Effector memory CD8-positive, alpha-beta T cell (primary cell): ENCODE results near the gene HAVCR2.

ENCODE experiments used
- ATAC-seq: fragments of 150-1000 bp; cut with Tn5 transposase; replicated peaks from 2 replicates; pipeline ENCODE4 v1.10.0; 2021; ENCODE audit warnings: mild to moderate bottlenecking, moderate library complexity
- DNase-seq, 3 experiments: peaks; one replicate each; pipeline ENCODE4 v3.0.0; 2021
- H3K27ac Mint-ChIP-seq, 2 donors: one replicate each; pipeline ENCODE4 v1.8.0; 2022; ENCODE audit warnings: mild to moderate bottlenecking in 2 of 2, mixed read lengths in 2 of 2, moderate library complexity in 2 of 2
- H3K27me3 Mint-ChIP-seq, 2 donors: one replicate each; pipeline ENCODE4 v1.8.0; 2022; ENCODE audit warnings: mixed read lengths in 2 of 2
- H3K36me3 Mint-ChIP-seq: one replicate; pipeline ENCODE4 v1.8.0; 2022; ENCODE audit warnings: mild to moderate bottlenecking, moderate library complexity, mixed read lengths; ENCODE audit not compliant: insufficient read depth
- H3K4me1 Mint-ChIP-seq, 2 donors: one replicate each; pipeline ENCODE4 v1.8.0; 2022; ENCODE audit warnings: low read depth in 2 of 2, mixed read lengths in 2 of 2
- H3K4me3 Mint-ChIP-seq, 2 donors: one replicate each; pipeline ENCODE4 v1.8.0; 2022; ENCODE audit warnings: mild to moderate bottlenecking in 2 of 2, mixed read lengths in 2 of 2, moderate library complexity in 2 of 2
- H3K9me3 Mint-ChIP-seq, 2 donors: one replicate each; pipeline ENCODE4 v1.8.0; 2022; ENCODE audit warnings: mixed read lengths in 2 of 2

HAVCR2 gene

GRCh38 chr5:157116483-157116954, 7.7 kb upstream of the HAVCR2 start:
- H3K27ac Mint-ChIP-seq: no peak overlapping the region
- peak; percentile 19 for ATAC-seq
- peaks cover 0 to 6% of the 10 kb centered on the region in 2 donors for H3K9me3 Mint-ChIP-seq
- H3K36me3 Mint-ChIP-seq: no peaks in the 10 kb centered on the region
- peaks cover 7 to 12% of the 10 kb centered on the region in 2 donors for H3K4me1 Mint-ChIP-seq
- H3K27me3 Mint-ChIP-seq: no peaks in the 10 kb centered on the region
- H3K4me3 Mint-ChIP-seq: peak overlapping the region in 1 of 2 donors; percentile 6
- DNase-seq: no peak

GRCh38 chr5:157115502-157115901, 6.7 kb upstream of the HAVCR2 start:
- Mint-ChIP-seq H3K4me1 (peaks cover 7 to 12% of the 10 kb centered on the region in 2 donors), H3K27ac (no peak overlapping the region), H3K27me3 (no peaks in the 10 kb centered on the region), H3K4me3 (no peak overlapping the region), H3K9me3 (no peaks in the 10 kb centered on the region), H3K36me3 (no peaks in the 10 kb centered on the region)
- DNase-seq (no peak), ATAC-seq (no peak)

- Mint-ChIP-seq H3K27me3 (no peaks in the 10 kb centered on the region), H3K9me3 (no peaks in the 10 kb centered on the region), H3K36me3 (no peaks in the 10 kb centered on the region), H3K4me3 (no peak overlapping the region), H3K4me1 (peaks cover 7 to 14% of the 10 kb centered on the region in 2 donors), H3K27ac (no peak overlapping the region)
- ATAC-seq (no peak), DNase-seq (no peak)
Measured at GRCh38 chr5:157115012-157115411, 6.2 kb upstream of the HAVCR2 start.

GRCh38 chr5:157113002-157113401, 4.2 kb upstream of the HAVCR2 start:
- Mint-ChIP-seq H3K9me3 (no peaks in the 10 kb centered on the region), H3K4me3 (no peak overlapping the region), H3K27ac (no peak overlapping the region)

GRCh38 chr5:157109744-157110143, 900 bp upstream of the HAVCR2 start:
- Mint-ChIP-seq H3K27me3 (no peaks in the 10 kb centered on the region), H3K4me3 (peak overlapping the region; percentile 75 to 81), H3K27ac (peak overlapping the region; percentile 78 to 96), H3K9me3 (no peaks in the 10 kb centered on the region), H3K4me1 (peaks cover 18 to 25% of the 10 kb centered on the region in 2 donors), H3K36me3 (peaks cover 3% of the 10 kb centered on the region)
- peak; percentile 2 to 4 (median 3) for DNase-seq
- peak; percentile 64 for ATAC-seq

More at GRCh38 chr5:157113002-157113401, 4.2 kb upstream of the HAVCR2 start:
- DNase-seq (no peak), ATAC-seq (no peak)
- Mint-ChIP-seq H3K36me3 (peaks cover 3% of the 10 kb centered on the region), H3K27me3 (no peaks in the 10 kb centered on the region), H3K4me1 (peaks cover 20 to 33% of the 10 kb centered on the region in 2 donors)

- peaks cover 3% of the 10 kb centered on the region for H3K36me3 Mint-ChIP-seq
- peaks cover 16 to 21% of the 10 kb centered on the region in 2 donors for H3K4me1 Mint-ChIP-seq
- ATAC-seq (no peak), DNase-seq (no peak)
- H3K4me3 Mint-ChIP-seq: no peak overlapping the region
- H3K27me3 Mint-ChIP-seq: no peaks in the 10 kb centered on the region
- peak overlapping the region; percentile 59 to 96 for H3K27ac Mint-ChIP-seq
- H3K9me3 Mint-ChIP-seq: no peaks in the 10 kb centered on the region
Measured at GRCh38 chr5:157107508-157107907, 1.3 kb downstream of the HAVCR2 start.

GRCh38 chr5:157106630-157107461, 2.0 kb downstream of the HAVCR2 start:
- no peak for ATAC-seq
- Mint-ChIP-seq H3K36me3 (peaks cover 3% of the 10 kb centered on the region), H3K27ac (peak overlapping the region in 1 of 2 donors; percentile 59), H3K27me3 (no peaks in the 10 kb centered on the region), H3K4me3 (no peak overlapping the region), H3K9me3 (no peaks in the 10 kb centered on the region), H3K4me1 (peaks cover 16 to 21% of the 10 kb centered on the region in 2 donors)
- no peak for DNase-seq

GRCh38 chr5:157100140-157100679, 8.6 kb downstream of the HAVCR2 start:
- ATAC-seq: no peak
- no peak overlapping the region for H3K4me3 Mint-ChIP-seq
- no peaks in the 10 kb centered on the region for H3K4me1 Mint-ChIP-seq
- no peak for DNase-seq
- H3K27me3 Mint-ChIP-seq: no peaks in the 10 kb centered on the region
- no peak overlapping the region for H3K27ac Mint-ChIP-seq
- no peaks in the 10 kb centered on the region for H3K36me3 Mint-ChIP-seq
- H3K9me3 Mint-ChIP-seq: no peaks in the 10 kb centered on the region

- Mint-ChIP-seq H3K4me3 (no peak overlapping the region), H3K27ac (no peak overlapping the region), H3K9me3 (no peaks in the 10 kb centered on the region), H3K36me3 (peaks cover 4% of the 10 kb centered on the region), H3K27me3 (no peaks in the 10 kb centered on the region), H3K4me1 (no peaks in the 10 kb centered on the region)
- DNase-seq (no peak), ATAC-seq (no peak)
Measured at GRCh38 chr5:157088342-157088990, 20.4 kb downstream of the HAVCR2 start.

GRCh38 chr5:157086751-157087359, 22.0 kb downstream of the HAVCR2 start:
- Mint-ChIP-seq H3K4me3 (no peak overlapping the region), H3K4me1 (no peaks in the 10 kb centered on the region), H3K27me3 (no peaks in the 10 kb centered on the region), H3K27ac (no peak overlapping the region), H3K36me3 (peaks cover 4% of the 10 kb centered on the region), H3K9me3 (no peaks in the 10 kb centered on the region)
- no peak for DNase-seq
- no peak for ATAC-seq

- H3K36me3 Mint-ChIP-seq: peaks cover 4% of the 10 kb centered on the region
- H3K4me1 Mint-ChIP-seq: no peaks in the 10 kb centered on the region
- no peak overlapping the region for H3K4me3 Mint-ChIP-seq
- no peak for ATAC-seq
- no peak for DNase-seq
- H3K9me3 Mint-ChIP-seq: no peaks in the 10 kb centered on the region
- H3K27ac Mint-ChIP-seq: no peak overlapping the region
- no peaks in the 10 kb centered on the region for H3K27me3 Mint-ChIP-seq
Measured at GRCh38 chr5:157085930-157086329, 22.9 kb downstream of the HAVCR2 start.

GRCh38 chr5:157080286-157080685, 28.6 kb downstream of the HAVCR2 start:
- Mint-ChIP-seq H3K4me3 (no peak overlapping the region), H3K9me3 (no peaks in the 10 kb centered on the region), H3K27me3 (no peaks in the 10 kb centered on the region), H3K4me1 (no peaks in the 10 kb centered on the region), H3K36me3 (no peaks in the 10 kb centered on the region), H3K27ac (no peak overlapping the region)
- ATAC-seq: no peak
- DNase-seq: no peak

- H3K9me3 Mint-ChIP-seq: no peaks in the 10 kb centered on the region
- no peak for ATAC-seq
- H3K27ac Mint-ChIP-seq: no peak overlapping the region
- H3K4me3 Mint-ChIP-seq: no peak overlapping the region
- DNase-seq: no peak
- H3K36me3 Mint-ChIP-seq: no peaks in the 10 kb centered on the region
- peaks cover 0 to 2% of the 10 kb centered on the region in 2 donors for H3K4me1 Mint-ChIP-seq
- H3K27me3 Mint-ChIP-seq: no peaks in the 10 kb centered on the region
Measured at GRCh38 chr5:157076558-157076957, 32.3 kb downstream of the HAVCR2 start.
